ENCODE results near the gene AP2A1. TPM values are rescaled to one million over a fixed set of nuclear protein-coding genes. Genes with fewer than 3 reads are reported as not detected.

Gene AP2A1
- total and polyA plus RNA-seq, 9 of the 15 experiments (the other 6 are each of a cell fraction or from before 2014, with no cell fraction given) = 0.55 to 150 (median 31.9) TPM

GRCh38 chr19:49823472-49823871 lies 56.7 kb downstream of the AP2A1 start:
- H3K9me3 ChIP-seq (replicated peaks; ENCODE audit: control insufficient read depth, insufficient read depth, low read depth, low read length) = no peaks in the 10 kb centered on the region
- no peaks in the 10 kb centered on the region for H3K9me1 ChIP-seq (ENCODE audit: control insufficient read depth, insufficient read depth, low read length)
- ChIA-PET CTCF (ENCODE audit: low intra/inter-chr PET ratio) (no interaction called here), POLR2A (no interaction called here)
- H3K4me1 ChIP-seq (replicated peaks in 1 of 2; ENCODE audit: control insufficient read depth in 2 of 2, insufficient read depth in 2 of 2, low read length in 2 of 2) = peaks cover 17 to 38% of the 10 kb centered on the region in 2 experiments
- no peak overlapping the region for H2AFZ ChIP-seq (ENCODE audit: low read depth, low read length)
- TF ChIP-seq TEAD2 (tag; IDR thresholded peaks at IDR 0.05) (no peak), FOXK2 (conservative IDR thresholded peaks at IDR 0.05 in 1 of 2, IDR thresholded peaks at IDR 0.05 in 1 of 2; ENCODE audit: low read depth in 2 of 2) (no peak), E2F5 (CRISPR knock-in tag; IDR thresholded peaks at IDR 0.05) (no peak), POLR2AphosphoS5 (IDR thresholded peaks at IDR 0.05; ENCODE audit: control insufficient read depth, insufficient read depth, low read depth, low read length) (no peak), SMAD1 (IDR thresholded peaks at IDR 0.05; ENCODE audit: low read depth, low read length, partially characterized antibody) (no peak), RBM14 (IDR thresholded peaks at IDR 0.05; ENCODE audit: borderline replicate concordance, insufficient read depth, low read depth, low read length) (no peak), SMARCC2 (IDR thresholded peaks at IDR 0.05; ENCODE audit: low read depth) (no peak), RBBP5 (IDR thresholded peaks at IDR 0.05; ENCODE audit: borderline replicate concordance, insufficient read depth, low read length, poor library complexity, severe bottlenecking) (no peak), KAT8 (IDR thresholded peaks at IDR 0.05; ENCODE audit: low read depth) (no peak), MAZ (CRISPR knock-in tag; conservative IDR thresholded peaks at IDR 0.05 in 1 of 2, IDR thresholded peaks at IDR 0.05 in 1 of 2) (no peak), RBM22 (IDR thresholded peaks at IDR 0.05; ENCODE audit: low read depth, low read length, poor library complexity, severe bottlenecking) (no peak), TCFL5 (CRISPR knock-in tag; conservative IDR thresholded peaks at IDR 0.05) (no peak), CAMTA2 (CRISPR knock-in tag; conservative IDR thresholded peaks at IDR 0.05) (no peak), ZNF778 (CRISPR knock-in tag; IDR thresholded peaks at IDR 0.05) (no peak)
- TF ChIP-seq, protein P1, sequence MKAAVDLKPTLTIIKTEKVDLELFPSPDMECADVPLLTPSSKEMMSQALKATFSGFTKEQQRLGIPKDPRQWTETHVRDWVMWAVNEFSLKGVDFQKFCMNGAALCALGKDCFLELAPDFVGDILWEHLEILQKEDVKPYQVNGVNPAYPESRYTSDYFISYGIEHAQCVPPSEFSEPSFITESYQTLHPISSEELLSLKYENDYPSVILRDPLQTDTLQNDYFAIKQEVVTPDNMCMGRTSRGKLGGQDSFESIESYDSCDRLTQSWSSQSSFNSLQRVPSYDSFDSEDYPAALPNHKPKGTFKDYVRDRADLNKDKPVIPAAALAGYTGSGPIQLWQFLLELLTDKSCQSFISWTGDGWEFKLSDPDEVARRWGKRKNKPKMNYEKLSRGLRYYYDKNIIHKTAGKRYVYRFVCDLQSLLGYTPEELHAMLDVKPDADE (conservative IDR thresholded peaks at IDR 0.05; ENCODE audit: control insufficient read depth, low read depth, low read length) = no peak
- no peak for DNase-seq (ENCODE audit: extremely low read depth in 1 of 4, low spot score in 3 of 4)
- no peak for ATAC-seq
- intact Hi-C loops (cut with micrococcal nuclease) (no loop called here), in situ Hi-C loops (cut with MboI) (no loop called here)
- H3K27me3 ChIP-seq (ENCODE audit: control insufficient read depth in 2 of 2, insufficient read depth in 2 of 2, low read length in 2 of 2) = no peaks in the 10 kb centered on the region
- H3K27ac ChIP-seq (ENCODE audit: extremely low read depth, low read depth, low read length) = no peak overlapping the region
- no TSS peak for BruUV-seq (replicated peaks)
- H3K36me3 ChIP-seq (ENCODE audit: control insufficient read depth, insufficient read depth, low read length) = peaks cover 52% of the 10 kb centered on the region
- H3K79me2 ChIP-seq (ENCODE audit: control insufficient read depth, insufficient read depth, low read length) = peaks cover 51% of the 10 kb centered on the region
- 90% methylated on average over 12 of the region's 12 CpGs for WGBS (ENCODE audit: insufficient coverage, low coverage, missing lambda C conversion rate)
- no peak overlapping the region for H3K9ac ChIP-seq (ENCODE audit: insufficient read depth in 1 of 2, low read depth in 2 of 2, low read length in 2 of 2)
- no peak overlapping the region for H3K4me3 ChIP-seq
- H4K20me1 ChIP-seq (replicated peaks; ENCODE audit: control insufficient read depth, insufficient read depth, low read length) = 0 out of 2 replicates have a peak, but pooled peaks cover 3% of the 10 kb centered on the region
- no peak for FAIRE-seq
- H3K4me2 ChIP-seq (ENCODE audit: insufficient read depth, low read length) = no peak overlapping the region
